Aorta (tissue), 5 donors: ENCODE data around the gene APPL2. TPM values are rescaled to one million over a fixed set of nuclear protein-coding genes. Genes with fewer than 3 reads are reported as not detected.

ENCODE experiments used
- ATAC-seq: fragments of 200-7000 bp; cut with Tn5 transposase; one replicate; pipeline ENCODE4 v1.9.1; 2022; ENCODE audit warnings: moderate library complexity; ENCODE audit not compliant: low FRiP score
- DNase-seq, 2 donors: peaks; one replicate each; pipeline ENCODE4 v3.0.0-alpha.2; 2020
- H3K27ac ChIP-seq, 2 donors: one replicate each; pipeline ENCODE4 v1.5.1; 2013; ENCODE audit warnings: low read length in 2 of 2, mild to moderate bottlenecking in 2 of 2, moderate library complexity in 2 of 2, control low read depth in 1 of 2, inconsistent platforms in 1 of 2, low read depth in 1 of 2
- H3K27me3 ChIP-seq, 2 donors: one replicate each; pipeline ENCODE4 v1.6.1; 2013; ENCODE audit warnings: control low read depth in 1 of 2, low read length in 1 of 2, mild to moderate bottlenecking in 1 of 2, moderate library complexity in 1 of 2; ENCODE audit not compliant: insufficient read depth in 2 of 2, control insufficient read depth in 1 of 2
- H3K36me3 ChIP-seq, 2 donors: one replicate each; pipeline ENCODE4 v1.6.1; 2013; ENCODE audit warnings: control low read depth in 1 of 2, low read length in 1 of 2, mild to moderate bottlenecking in 1 of 2; ENCODE audit not compliant: insufficient read depth in 2 of 2, control insufficient read depth in 1 of 2
- H3K4me1 ChIP-seq, 2 donors: one replicate each; pipeline ENCODE4 v1.6.1; 2013; ENCODE audit warnings: low read length in 2 of 2, control low read depth in 1 of 2, mild to moderate bottlenecking in 1 of 2, moderate library complexity in 1 of 2; ENCODE audit not compliant: insufficient read depth in 2 of 2, control insufficient read depth in 1 of 2
- H3K4me3 ChIP-seq, 2 donors: one replicate each; pipeline ENCODE4 v1.5.1; 2013; ENCODE audit warnings: low read length in 2 of 2, control low read depth in 1 of 2, mild to moderate bottlenecking in 1 of 2
- H3K9me3 ChIP-seq: one replicate; pipeline ENCODE4 v1.6.1; 2013; ENCODE audit warnings: mild to moderate bottlenecking, low read length; ENCODE audit not compliant: control insufficient read depth
- WGBS, 2 donors: extraction: QIAGEN DNeasy Blood & Tissue Kit; methylation state at CpG; one replicate each; pipeline ENCODE4 v1.1.7; 2013; 5-methylcytosine and 5-hydroxymethylcytosine counted together
- intact Hi-C, 2 donors: fragments of 100-400 bp; cut with DNase I; formaldehyde crosslinking; loops; one replicate each; pipeline versions ENCODE4 v1.14.2 to v1.15.0; 2022
- polyA plus RNA-seq, 2 donors: library from polyadenylated mRNA; stranded (reverse); fragments of 200-250 nt; gene quantifications; one replicate each; pipeline ENCODE4 v1.2.3, GENCODE V29; 2013
- total RNA-seq, 2 donors: library from RNA; stranded (reverse); fragmentation: NEBNext Ultra II Directional; extraction: Animal tissue kit (Norgen Biotek cat#: 25700); gene quantifications; one replicate each; pipeline ENCODE4 v1.2.1, GENCODE V29; 2021
- donor health status: healthy with polysubstance abuse.
- donor health status: Bipolar disorder and iron deficiency.
- donor health status: DM: no; HTN: no; CAD: no.
- donor health status: DM: no; HTN: no; CAD: no.
- donor health status: DM: yes; HTN: yes; CAD: no.

APPL2 gene
- total and polyA plus RNA-seq, 4 donors, result 15.0 to 65.2 (median 46.3) TPM

GRCh38 chr12:105214670-105215375, 21.2 kb downstream of the APPL2 start:
- intact Hi-C loops, result no loop called here

GRCh38 chr12:105214148-105214547, 21.8 kb downstream of the APPL2 start:
- ATAC-seq (no peak), DNase-seq (no peak)
- intact Hi-C loops, result no loop called here
- peaks cover 3 to 4% of the 10 kb centered on the region in 2 donors for H3K4me1 ChIP-seq
- H3K36me3 ChIP-seq, result peaks cover 2 to 11% of the 10 kb centered on the region in 2 donors
- H3K9me3 ChIP-seq, result no peaks in the 10 kb centered on the region
- H3K27me3 ChIP-seq, result no peaks in the 10 kb centered on the region
- no peak overlapping the region for H3K4me3 ChIP-seq
- H3K27ac ChIP-seq, result no peak overlapping the region
- WGBS, 2 donors, result 87 to 92% methylated on average over 6 of the region's 6 CpGs

More at GRCh38 chr12:105214670-105215375, 21.2 kb downstream of the APPL2 start:
- H3K4me3 ChIP-seq, result no peak overlapping the region
- peaks cover 2 to 11% of the 10 kb centered on the region in 2 donors for H3K36me3 ChIP-seq
- 72 to 73% methylated on average over 9 of the region's 9 CpGs for WGBS, 2 donors
- H3K9me3 ChIP-seq, result no peaks in the 10 kb centered on the region
- DNase-seq, result no peak
- H3K27ac ChIP-seq, result no peak overlapping the region
- no peaks in the 10 kb centered on the region for H3K27me3 ChIP-seq
- ATAC-seq, result no peak
- peaks cover 3 to 4% of the 10 kb centered on the region in 2 donors for H3K4me1 ChIP-seq

- WGBS, 2 donors, result 55 to 58% methylated on average over 6 of the region's 6 CpGs
Measured at GRCh38 chr12:105212438-105212837, 23.5 kb downstream of the APPL2 start.

GRCh38 chr12:105209091-105209490, 26.9 kb downstream of the APPL2 start:
- Histone ChIP-seq H3K9me3 (no peaks in the 10 kb centered on the region), H3K27me3 (no peaks in the 10 kb centered on the region), H3K36me3 (peaks cover 4 to 5% of the 10 kb centered on the region in 2 donors), H3K4me3 (no peak overlapping the region), H3K27ac (no peak overlapping the region), H3K4me1 (no peaks in the 10 kb centered on the region)
- no peak for ATAC-seq
- intact Hi-C loops, result no loop called here
- no peak for DNase-seq
- WGBS, 2 donors, result 88% methylated on average over 3 of the region's 3 CpGs

More at GRCh38 chr12:105212438-105212837, 23.5 kb downstream of the APPL2 start:
- H3K9me3 ChIP-seq, result no peaks in the 10 kb centered on the region
- no peak for DNase-seq
- peaks cover 2 to 7% of the 10 kb centered on the region in 2 donors for H3K36me3 ChIP-seq
- H3K4me1 ChIP-seq, result no peaks in the 10 kb centered on the region
- ATAC-seq, result no peak
- no peaks in the 10 kb centered on the region for H3K27me3 ChIP-seq
- intact Hi-C loops, result no loop called here
- no peak overlapping the region for H3K4me3 ChIP-seq
- H3K27ac ChIP-seq, result no peak overlapping the region

- ATAC-seq, result no peak
- no peak overlapping the region for H3K4me3 ChIP-seq
- no peak for DNase-seq
- no peaks in the 10 kb centered on the region for H3K4me1 ChIP-seq
- intact Hi-C loops, result no loop called here
- H3K9me3 ChIP-seq, result no peaks in the 10 kb centered on the region
- 95% methylated on average over 16 of the region's 16 CpGs for WGBS, 2 donors
- no peak overlapping the region for H3K27ac ChIP-seq
- no peaks in the 10 kb centered on the region for H3K27me3 ChIP-seq
- peaks cover 3 to 4% of the 10 kb centered on the region in 2 donors for H3K36me3 ChIP-seq
Measured at GRCh38 chr12:105206686-105207374, 29.1 kb downstream of the APPL2 start.

GRCh38 chr12:105205322-105206048, 30.5 kb downstream of the APPL2 start:
- no peak for DNase-seq
- no peak for ATAC-seq
- Histone ChIP-seq H3K27ac (no peak overlapping the region), H3K4me1 (no peaks in the 10 kb centered on the region), H3K4me3 (no peak overlapping the region), H3K9me3 (no peaks in the 10 kb centered on the region), H3K36me3 (peaks cover 0 to 3% of the 10 kb centered on the region in 2 donors), H3K27me3 (no peaks in the 10 kb centered on the region)
- WGBS, 2 donors, result 87 to 92% methylated on average over 10 of the region's 10 CpGs
- intact Hi-C loops, result no loop called here

- Histone ChIP-seq H3K27ac (no peak overlapping the region), H3K4me3 (no peak overlapping the region), H3K27me3 (no peaks in the 10 kb centered on the region), H3K4me1 (no peaks in the 10 kb centered on the region), H3K9me3 (no peaks in the 10 kb centered on the region), H3K36me3 (peaks cover 0 to 3% of the 10 kb centered on the region in 2 donors)
- no peak for ATAC-seq
- DNase-seq, result no peak
- 80 to 85% methylated on average over 6 of the region's 6 CpGs for WGBS, 2 donors
- intact Hi-C loops, result no loop called here
Measured at GRCh38 chr12:105204916-105205315, 31.1 kb downstream of the APPL2 start.

GRCh38 chr12:105204127-105204526, 31.8 kb downstream of the APPL2 start:
- ATAC-seq (no peak), DNase-seq (no peak)
- no peaks in the 10 kb centered on the region for H3K9me3 ChIP-seq
- H3K4me1 ChIP-seq, result no peaks in the 10 kb centered on the region
- intact Hi-C loops, result no loop called here
- peaks cover 0 to 3% of the 10 kb centered on the region in 2 donors for H3K36me3 ChIP-seq
- H3K27ac ChIP-seq, result no peak overlapping the region
- no peak overlapping the region for H3K4me3 ChIP-seq
- WGBS, 2 donors, result 90 to 94% methylated on average over 8 of the region's 8 CpGs
- no peaks in the 10 kb centered on the region for H3K27me3 ChIP-seq
